Transverse colon (tissue), 4 donors: ENCODE measurements around the gene TUT4. TPM values are rescaled to one million over a fixed set of nuclear protein-coding genes. Genes with fewer than 3 reads are reported as not detected.

ENCODE experiments used
- DNase-seq: peaks from one replicate; pipeline ENCODE4 v3.0.0-alpha.2; 2019
- H3K27ac ChIP-seq, 4 donors: fragments of 200-600 bp; sonication (generic); 2 replicates each; pipeline ENCODE4 v1.5.1; 2016 to 2018; ENCODE audit warnings: inconsistent platforms in 4 of 4
- H3K27me3 ChIP-seq: fragments of 200-600 bp; sonication (generic); 2 replicates; pipeline ENCODE4 v1.5.1; 2017; ENCODE audit warnings: inconsistent platforms
- H3K36me3 ChIP-seq, 4 donors: fragments of 200-600 bp; sonication (generic); 2 replicates each; pipeline ENCODE4 v1.5.1; 2017 to 2019; ENCODE audit warnings: inconsistent platforms in 4 of 4
- H3K4me1 ChIP-seq, 4 donors: fragments of 200-600 bp; sonication (generic); 2 replicates each; pipeline ENCODE4 v1.5.1; 2017 to 2020; ENCODE audit warnings: inconsistent platforms in 4 of 4
- H3K4me3 ChIP-seq, 4 donors: fragments of 200-600 bp; sonication (generic); 1 replicate in 1 of 4; 2 replicates in 3 of 4; pipeline versions ENCODE4 v1.5.1 to v1.6.1; 2017 to 2019; ENCODE audit warnings: inconsistent platforms in 4 of 4
- H3K9me3 ChIP-seq, 2 donors: fragments of 200-600 bp; sonication (generic); 2 replicates each; pipeline ENCODE4 v1.5.1; 2017 to 2019; ENCODE audit warnings: inconsistent platforms in 2 of 2
- EP300 ChIP-seq: sonication (generic); formaldehyde crosslinking; IDR thresholded peaks from one replicate; pipeline ENCODE4 v1.6.1; 2017; ENCODE audit warnings: antibody characterized with exemption, low read depth
- POLR2A ChIP-seq: fragments of 450-650 bp; IDR thresholded peaks from one replicate; pipeline ENCODE4 v1.6.1; 2016; ENCODE audit warnings: antibody characterized with exemption, mild to moderate bottlenecking, moderate library complexity
- POLR2AphosphoS5 ChIP-seq, 3 donors: sonication (generic); formaldehyde crosslinking; IDR thresholded peaks; one replicate each; pipeline ENCODE4 v1.6.1; 2016; ENCODE audit warnings: antibody characterized with exemption in 3 of 3
- WGBS, 2 donors: methylation state at CpG; one replicate each; pipeline ENCODE4 v1.1.5; 2018; ENCODE audit warnings: low coverage in 1 of 2; 5-methylcytosine and 5-hydroxymethylcytosine counted together
- in situ Hi-C, 4 donors: fragments of 200-750 bp; cut with MboI; loops; one replicate each; pipeline versions ENCODE4 v1.15.0 to v1.15.1; 2017; ENCODE audit warnings: low sequenced_read_pairs in 3 of 4, low pct_ligation_motif_present in 1 of 4, low pct_unique_long_range_greater_than_20kb in 1 of 4
- intact Hi-C: fragments of 100-400 bp; cut with DNase I; formaldehyde crosslinking; loops from one replicate; pipeline ENCODE4 v1.15.1; 2023; ENCODE audit warnings: low total_unique reads
- total RNA-seq, 4 donors: library from RNA; depleted of rRNA; stranded (reverse); fragments of >200 nt; gene quantifications; one replicate each; pipeline ENCODE4 v1.1.0, GENCODE V29; 2016
- TF ChIP-seq, protein P1 (sequence below), 5 experiments: fragments of 200-600 bp in 3 of 5; fragments of 450-650 bp in 2 of 5; sonication (generic) in 3 of 5; IDR thresholded peaks; 1 replicate in 2 of 5; 2 replicates in 3 of 5; pipeline ENCODE4 v1.5.1; 2016 to 2017; ENCODE audit warnings: antibody characterized with exemption in 5 of 5, inconsistent platforms in 3 of 5, mild to moderate bottlenecking in 2 of 5, moderate library complexity in 1 of 5

TUT4 gene
- total RNA-seq, 4 donors from 2014 or later = 12.3 to 55.3 (median 27.4) TPM

- H3K4me1 ChIP-seq = peaks cover 0 to 3% (median 0%) of the 10 kb centered on the region in 4 donors
- TF ChIP-seq EP300 (no peak), POLR2A (no peak), POLR2AphosphoS5 (IDR thresholded peaks at IDR 0.05) (no peak)
- TF ChIP-seq, protein P1, sequence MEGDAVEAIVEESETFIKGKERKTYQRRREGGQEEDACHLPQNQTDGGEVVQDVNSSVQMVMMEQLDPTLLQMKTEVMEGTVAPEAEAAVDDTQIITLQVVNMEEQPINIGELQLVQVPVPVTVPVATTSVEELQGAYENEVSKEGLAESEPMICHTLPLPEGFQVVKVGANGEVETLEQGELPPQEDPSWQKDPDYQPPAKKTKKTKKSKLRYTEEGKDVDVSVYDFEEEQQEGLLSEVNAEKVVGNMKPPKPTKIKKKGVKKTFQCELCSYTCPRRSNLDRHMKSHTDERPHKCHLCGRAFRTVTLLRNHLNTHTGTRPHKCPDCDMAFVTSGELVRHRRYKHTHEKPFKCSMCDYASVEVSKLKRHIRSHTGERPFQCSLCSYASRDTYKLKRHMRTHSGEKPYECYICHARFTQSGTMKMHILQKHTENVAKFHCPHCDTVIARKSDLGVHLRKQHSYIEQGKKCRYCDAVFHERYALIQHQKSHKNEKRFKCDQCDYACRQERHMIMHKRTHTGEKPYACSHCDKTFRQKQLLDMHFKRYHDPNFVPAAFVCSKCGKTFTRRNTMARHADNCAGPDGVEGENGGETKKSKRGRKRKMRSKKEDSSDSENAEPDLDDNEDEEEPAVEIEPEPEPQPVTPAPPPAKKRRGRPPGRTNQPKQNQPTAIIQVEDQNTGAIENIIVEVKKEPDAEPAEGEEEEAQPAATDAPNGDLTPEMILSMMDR (IDR thresholded peaks at IDR 0.05) = no peak
- H3K4me3 ChIP-seq = no peak overlapping the region
- no peaks in the 10 kb centered on the region for H3K36me3 ChIP-seq
- peaks cover 0 to 7% of the 10 kb centered on the region in 2 donors for H3K9me3 ChIP-seq
- intact Hi-C loops (no loop called here), in situ Hi-C loops (no loop called here)
- no peak overlapping the region for H3K27ac ChIP-seq
- no peak for DNase-seq
- H3K27me3 ChIP-seq = no peaks in the 10 kb centered on the region
- 80 to 82% methylated on average over 2 of the region's 2 CpGs for WGBS, 2 donors
Observed at GRCh38 chr1:52532731-52533327, 20.1 kb downstream of the TUT4 start.

- no peak for TF ChIP-seq POLR2A
- TF ChIP-seq EP300 = no peak
- Histone ChIP-seq H3K4me1 (peaks cover 0 to 3% (median 0%) of the 10 kb centered on the region in 4 donors), H3K4me3 (no peak overlapping the region), H3K9me3 (peaks cover 0 to 7% of the 10 kb centered on the region in 2 donors), H3K27ac (no peak overlapping the region), H3K36me3 (no peaks in the 10 kb centered on the region), H3K27me3 (no peaks in the 10 kb centered on the region)
- no peak for DNase-seq
- in situ Hi-C loops = no loop called here
- 85% methylated on average over 8 of the region's 8 CpGs; no CpG with 5 or more reads in 1 of the 2 donors for WGBS, 2 donors
- intact Hi-C loops = no loop called here
Observed at GRCh38 chr1:52532247-52532646, 20.6 kb downstream of the TUT4 start.

GRCh38 chr1:52531249-52531872 is 21.5 kb downstream of the TUT4 start:
- H3K36me3 ChIP-seq = no peaks in the 10 kb centered on the region
- peaks cover 0 to 7% of the 10 kb centered on the region in 2 donors for H3K9me3 ChIP-seq
- intact Hi-C loops = no loop called here
- no peak for TF ChIP-seq POLR2A
- TF ChIP-seq POLR2AphosphoS5 (IDR thresholded peaks at IDR 0.05) = no peak
- TF ChIP-seq EP300 = no peak
- TF ChIP-seq, protein P1 (IDR thresholded peaks at IDR 0.05) = no peak
- no peak for DNase-seq
- H3K27me3 ChIP-seq = no peaks in the 10 kb centered on the region
- no peak overlapping the region for H3K27ac ChIP-seq
- 75 to 76% methylated on average over 2 to 3 of the region's 3 CpGs for WGBS, 2 donors
- H3K4me3 ChIP-seq = no peak overlapping the region
- peaks cover 0 to 3% (median 0%) of the 10 kb centered on the region in 4 donors for H3K4me1 ChIP-seq
- in situ Hi-C loops = no loop called here

GRCh38 chr1:52530563-52531144 is 22.2 kb downstream of the TUT4 start:
- peaks cover 0 to 7% of the 10 kb centered on the region in 2 donors for H3K9me3 ChIP-seq
- in situ Hi-C loops = no loop called here
- intact Hi-C loops = no loop called here
- H3K4me1 ChIP-seq = peaks cover 0 to 3% (median 0%) of the 10 kb centered on the region in 4 donors
- no peak overlapping the region for H3K27ac ChIP-seq
- no peak for DNase-seq
- H3K36me3 ChIP-seq = peaks cover 0 to 6% (median 0%) of the 10 kb centered on the region in 4 donors
- TF ChIP-seq, protein P1 (IDR thresholded peaks at IDR 0.05) = no peak
- no peak for TF ChIP-seq POLR2AphosphoS5 (IDR thresholded peaks at IDR 0.05)
- TF ChIP-seq POLR2A = no peak
- H3K27me3 ChIP-seq = no peaks in the 10 kb centered on the region
- WGBS, 2 donors = 81 to 90% methylated on average over 3 to 5 of the region's 5 CpGs
- no peak overlapping the region for H3K4me3 ChIP-seq
